WTC11 (cell line): ENCODE measurements around the gene DCAF17.
A peak's percentile ranks its signal among the peaks of the same experiment; 100 is the strongest.

Source experiments
- ATF1 ChIP-seq: sonication (generic); formaldehyde crosslinking; IDR thresholded peaks from 2 replicates; pipeline ENCODE4 v1.8.1; 2023; ENCODE audit warnings: mild to moderate bottlenecking, moderate library complexity, missing genetic modification reagents
- CREB1 ChIP-seq: sonication (generic); formaldehyde crosslinking; IDR thresholded peaks from 2 replicates; pipeline ENCODE4 v1.8.0; 2023; ENCODE audit warnings: mild to moderate bottlenecking, missing genetic modification reagents
- CTCF ChIP-seq: fragments of 200-600 bp; IDR thresholded peaks from 2 replicates; pipeline ENCODE4 v1.8.0; 2022; ENCODE audit warnings: antibody characterized with exemption
- FOXP1 ChIP-seq: sonication (generic); formaldehyde crosslinking; IDR thresholded peaks from 2 replicates; pipeline ENCODE4 v1.8.0; 2022; ENCODE audit warnings: missing genetic modification reagents, mild to moderate bottlenecking, moderate library complexity, borderline replicate concordance
- JUN ChIP-seq: sonication (generic); formaldehyde crosslinking; IDR thresholded peaks from 2 replicates; pipeline ENCODE4 v1.8.0; 2023; ENCODE audit warnings: mild to moderate bottlenecking, missing genetic modification reagents
- TF ChIP-seq, protein P1 (sequence below): sonication (generic); formaldehyde crosslinking; IDR thresholded peaks from 2 replicates; pipeline ENCODE4 v1.8.0; 2022; ENCODE audit warnings: mild to moderate bottlenecking, missing genetic modification reagents

DNA sequence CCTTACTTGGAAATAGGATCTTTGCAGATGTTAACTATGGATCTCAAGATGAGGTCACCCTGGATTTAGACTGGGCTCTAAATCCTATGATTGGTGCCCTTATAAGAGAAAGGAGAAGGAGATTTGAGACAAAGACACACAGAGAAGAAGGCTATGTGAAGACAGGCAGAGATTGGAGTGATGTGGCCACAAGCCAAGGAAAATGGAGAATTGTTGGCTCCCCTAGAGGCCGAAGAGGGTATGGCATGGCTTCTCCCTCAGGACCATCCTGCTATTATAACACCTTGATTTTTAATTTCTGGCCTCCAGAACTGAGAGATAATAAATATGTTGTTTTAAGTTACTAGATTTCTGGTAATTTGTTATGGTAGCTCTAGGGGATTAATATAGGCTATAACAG, 95.9 kb downstream of the DCAF17 start:
- TF ChIP-seq CTCF (peak; percentile 85), ATF1 (CRISPR knock-in tag) (no peak), CREB1 (no peak), FOXP1 (no peak), JUN (CRISPR knock-in tag) (no peak)
- TF ChIP-seq, protein P1, sequence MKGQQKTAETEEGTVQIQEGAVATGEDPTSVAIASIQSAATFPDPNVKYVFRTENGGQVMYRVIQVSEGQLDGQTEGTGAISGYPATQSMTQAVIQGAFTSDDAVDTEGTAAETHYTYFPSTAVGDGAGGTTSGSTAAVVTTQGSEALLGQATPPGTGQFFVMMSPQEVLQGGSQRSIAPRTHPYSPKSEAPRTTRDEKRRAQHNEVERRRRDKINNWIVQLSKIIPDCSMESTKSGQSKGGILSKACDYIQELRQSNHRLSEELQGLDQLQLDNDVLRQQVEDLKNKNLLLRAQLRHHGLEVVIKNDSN (CRISPR knock-in tag), result no peak
